HG03135 (cell line): ENCODE measurements around the gene LAMA2.

Source experiments
- ATAC-seq: cut with Tn5 transposase; IDR thresholded peaks from one replicate; pipeline ENCODE4 v1.9.1; 2021; ENCODE audit warnings: mild to moderate bottlenecking, moderate library complexity; ENCODE audit not compliant: unreplicated experiment

The LAMA2 gene

GRCh38 chr6:129544892-129545612, 662.1 kb downstream of the LAMA2 start:
- ATAC-seq = no peak

GRCh38 chr6:129546702-129547101, 663.8 kb downstream of the LAMA2 start:
- ATAC-seq = no peak

GRCh38 chr6:129551486-129551885, 668.5 kb downstream of the LAMA2 start:
- no peak for ATAC-seq

- ATAC-seq = no peak
Measured at GRCh38 chr6:129552413-129552812, 669.5 kb downstream of the LAMA2 start.

GRCh38 chr6:129555206-129555832, 672.4 kb downstream of the LAMA2 start:
- no peak for ATAC-seq

- no peak for ATAC-seq
Measured at GRCh38 chr6:129558248-129558647, 675.3 kb downstream of the LAMA2 start.

- no peak for ATAC-seq
Measured at GRCh38 chr6:129565366-129565765, 682.4 kb downstream of the LAMA2 start.

- no peak for ATAC-seq
Measured at GRCh38 chr6:129565811-129566210, 682.9 kb downstream of the LAMA2 start.
